Measurements from ENCODE around the gene BBS2.

BBS2 gene, protein sequence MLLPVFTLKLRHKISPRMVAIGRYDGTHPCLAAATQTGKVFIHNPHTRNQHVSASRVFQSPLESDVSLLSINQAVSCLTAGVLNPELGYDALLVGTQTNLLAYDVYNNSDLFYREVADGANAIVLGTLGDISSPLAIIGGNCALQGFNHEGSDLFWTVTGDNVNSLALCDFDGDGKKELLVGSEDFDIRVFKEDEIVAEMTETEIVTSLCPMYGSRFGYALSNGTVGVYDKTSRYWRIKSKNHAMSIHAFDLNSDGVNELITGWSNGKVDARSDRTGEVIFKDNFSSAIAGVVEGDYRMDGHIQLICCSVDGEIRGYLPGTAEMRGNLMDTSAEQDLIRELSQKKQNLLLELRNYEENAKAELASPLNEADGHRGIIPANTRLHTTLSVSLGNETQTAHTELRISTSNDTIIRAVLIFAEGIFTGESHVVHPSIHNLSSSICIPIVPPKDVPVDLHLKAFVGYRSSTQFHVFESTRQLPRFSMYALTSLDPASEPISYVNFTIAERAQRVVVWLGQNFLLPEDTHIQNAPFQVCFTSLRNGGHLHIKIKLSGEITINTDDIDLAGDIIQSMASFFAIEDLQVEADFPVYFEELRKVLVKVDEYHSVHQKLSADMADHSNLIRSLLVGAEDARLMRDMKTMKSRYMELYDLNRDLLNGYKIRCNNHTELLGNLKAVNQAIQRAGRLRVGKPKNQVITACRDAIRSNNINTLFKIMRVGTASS

GRCh38 chr16:56519459-56520250, at the start of gene BBS2:
TSS of gene BBS2 (minus strand) at chr16:56520024. CDS start at chr16:56519862, 162 bp downstream.
- DNase-seq, result peak; percentile 72 to 89

GRCh38 chr16:56564793-56565477, 45.1 kb upstream of the BBS2 start, which contains the start of gene MT4:
TSS of gene MT4 (plus strand) at chr16:56565073. CDS start at chr16:56565129, 56 bp downstream.
- no peak for DNase-seq

- no peak for DNase-seq
Measured at GRCh38 chr16:56561126-56561525, 41.3 kb upstream of the BBS2 start.

GRCh38 chr16:56560447-56560846, 40.6 kb upstream of the BBS2 start:
- DNase-seq, result no peak

DNA sequence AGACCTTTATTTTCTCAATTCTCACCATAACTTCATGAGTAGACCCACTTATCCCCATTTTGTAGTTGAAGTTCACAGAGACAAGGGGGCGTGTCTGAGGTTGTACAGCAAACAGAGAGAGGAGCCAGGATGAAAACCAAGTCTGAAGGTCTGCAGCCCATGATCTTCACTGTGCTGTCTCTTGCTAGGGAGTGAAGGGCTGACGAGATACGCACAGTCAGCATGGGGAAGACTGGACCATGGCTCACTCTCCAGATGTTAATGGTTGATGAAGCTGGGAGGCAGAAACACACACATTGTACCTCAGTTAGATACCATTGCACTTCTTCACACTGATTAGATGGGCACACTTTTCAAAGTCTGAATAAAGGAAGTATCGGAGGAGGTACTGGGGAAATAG, 39.3 kb upstream of the BBS2 start:
- no peak for DNase-seq

DNA sequence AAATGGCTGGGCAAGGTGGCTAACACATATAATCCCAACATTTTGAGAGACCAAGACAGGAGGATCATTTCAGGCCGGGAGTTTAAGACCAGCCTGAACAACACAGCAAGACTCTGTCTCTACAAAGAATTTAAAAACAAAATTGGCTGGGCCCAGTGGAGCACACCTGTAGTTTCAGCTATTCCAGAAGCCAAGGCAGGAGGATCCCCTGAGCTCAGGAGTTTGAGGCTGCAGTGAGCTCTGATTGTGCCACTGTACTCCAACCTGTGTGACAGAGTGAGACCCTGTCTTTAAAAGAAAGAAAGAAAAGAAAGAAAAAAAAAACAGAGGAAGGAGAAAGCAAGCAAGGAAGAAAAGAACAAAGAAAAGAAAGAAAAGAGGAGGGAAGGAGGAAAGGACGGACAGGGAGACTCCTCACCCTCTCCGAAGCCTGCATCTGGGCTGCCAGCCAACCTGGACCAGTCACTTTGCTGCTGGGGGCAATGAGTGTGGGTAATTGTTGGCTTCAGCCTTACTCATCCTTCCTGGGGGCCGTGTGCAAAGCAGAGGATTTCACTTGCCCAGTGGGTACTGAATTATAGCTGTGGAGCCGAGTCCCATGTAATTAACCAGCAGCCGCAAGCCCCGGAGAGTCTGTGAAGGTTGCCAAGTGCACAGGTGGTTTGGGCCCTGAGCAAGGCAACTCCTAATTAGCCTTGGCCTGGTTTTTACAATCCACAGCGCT, 38.4 kb upstream of the BBS2 start:
- DNase-seq, result peak; percentile 53 to 69

DNA sequence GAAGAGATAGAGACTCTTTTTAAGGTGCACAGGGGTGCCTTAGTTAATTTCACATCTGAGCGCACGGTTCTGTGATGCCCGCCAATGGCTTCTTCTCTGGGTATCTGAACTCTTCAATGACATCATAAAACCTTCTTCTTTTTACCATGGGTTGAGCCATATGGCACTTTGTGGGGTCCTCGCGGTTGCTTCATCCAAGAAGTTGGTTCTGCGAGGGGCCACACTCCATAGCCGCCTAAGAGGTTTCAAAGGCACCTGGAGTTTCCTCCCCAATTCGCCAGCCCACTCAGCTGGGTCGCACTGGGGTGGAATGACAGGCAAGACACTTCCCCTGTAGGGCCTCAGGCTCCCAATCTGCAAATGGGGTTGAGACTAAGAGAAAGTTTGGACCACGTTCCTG, 34.6 kb upstream of the BBS2 start:
- DNase-seq, result no peak

DNA sequence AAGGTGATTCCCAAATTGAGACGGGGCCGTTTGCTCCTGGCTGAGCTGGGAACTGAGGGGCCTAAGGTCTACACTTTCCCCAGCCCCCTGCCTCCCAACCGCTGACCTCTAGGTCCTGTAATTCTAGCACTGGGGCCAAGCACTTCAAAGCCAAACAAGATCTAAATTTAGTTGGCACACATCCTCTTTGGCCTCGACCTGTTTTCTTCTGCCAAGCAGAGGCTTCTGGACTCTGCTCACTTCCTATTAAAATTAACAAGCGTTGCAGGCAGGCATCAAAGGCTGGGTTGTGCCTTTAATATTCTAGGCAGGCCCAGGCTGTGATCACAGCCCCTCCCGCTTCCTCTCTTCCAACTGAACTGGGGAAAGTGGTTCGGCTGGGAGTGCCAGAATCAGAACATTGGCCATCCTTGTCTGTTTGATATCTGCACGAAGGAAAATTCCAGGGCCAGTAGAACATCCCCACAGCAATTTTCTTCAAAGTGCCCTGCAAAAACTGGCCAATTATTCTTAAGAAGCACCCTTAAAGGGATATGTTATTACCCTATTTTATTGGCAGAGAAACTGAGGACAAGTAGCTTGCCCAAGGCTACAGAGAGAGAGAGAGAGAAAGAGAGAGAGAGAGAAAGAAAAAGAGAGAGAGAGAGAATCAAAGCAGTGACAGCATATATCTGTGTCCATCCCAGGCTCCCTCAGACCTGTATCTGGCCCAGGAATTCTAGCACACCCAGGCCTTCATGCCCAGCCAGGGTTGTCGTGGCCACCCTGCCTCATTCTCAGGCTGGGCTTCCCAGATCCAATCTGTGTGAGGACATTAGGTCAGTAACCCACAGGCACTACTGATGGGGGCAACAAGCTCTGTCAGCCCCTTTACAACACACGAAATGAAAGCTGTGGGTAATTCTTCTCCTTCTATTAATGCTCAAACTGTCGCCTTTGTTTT, 32.2 kb upstream of the BBS2 start:
- DNase-seq, result peak; percentile 83 to 92

DNA sequence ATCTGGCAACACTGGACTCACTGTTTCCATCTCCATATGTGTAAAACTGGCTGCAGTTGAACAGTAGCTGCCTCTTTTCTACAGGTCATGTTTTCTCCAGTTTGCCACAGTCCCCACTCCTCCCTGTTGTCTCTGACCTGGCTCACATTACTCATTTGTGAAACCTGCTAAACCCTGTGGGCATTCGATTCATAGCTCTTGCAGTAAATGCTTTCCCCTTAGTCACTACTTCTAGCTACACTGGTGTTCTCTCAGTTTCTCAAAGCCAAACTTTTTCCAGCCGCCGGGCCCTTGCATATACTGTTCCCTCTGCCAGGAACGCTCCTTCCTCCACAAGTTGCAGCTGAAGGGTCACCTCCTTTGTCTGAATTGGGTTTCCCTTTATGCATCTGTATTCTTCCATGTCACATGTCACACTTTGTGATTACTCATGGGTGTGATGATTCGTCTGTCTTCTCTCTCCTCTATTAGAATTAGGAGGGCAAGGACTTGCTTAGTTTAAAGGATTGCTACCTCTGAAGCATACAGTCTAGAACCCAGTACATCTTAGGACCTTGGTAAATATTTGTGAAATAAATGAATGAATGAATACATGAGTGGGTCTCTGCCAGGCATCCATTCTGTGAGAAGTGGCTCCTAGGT, 30.0 kb upstream of the BBS2 start:
- no peak for DNase-seq

- no peak for DNase-seq
Measured at GRCh38 chr16:56549161-56549560, 29.3 kb upstream of the BBS2 start.

GRCh38 chr16:56547949-56548567, 28.2 kb upstream of the BBS2 start:
- DNase-seq, result peak in 1 of 2 donors; percentile 19

DNA sequence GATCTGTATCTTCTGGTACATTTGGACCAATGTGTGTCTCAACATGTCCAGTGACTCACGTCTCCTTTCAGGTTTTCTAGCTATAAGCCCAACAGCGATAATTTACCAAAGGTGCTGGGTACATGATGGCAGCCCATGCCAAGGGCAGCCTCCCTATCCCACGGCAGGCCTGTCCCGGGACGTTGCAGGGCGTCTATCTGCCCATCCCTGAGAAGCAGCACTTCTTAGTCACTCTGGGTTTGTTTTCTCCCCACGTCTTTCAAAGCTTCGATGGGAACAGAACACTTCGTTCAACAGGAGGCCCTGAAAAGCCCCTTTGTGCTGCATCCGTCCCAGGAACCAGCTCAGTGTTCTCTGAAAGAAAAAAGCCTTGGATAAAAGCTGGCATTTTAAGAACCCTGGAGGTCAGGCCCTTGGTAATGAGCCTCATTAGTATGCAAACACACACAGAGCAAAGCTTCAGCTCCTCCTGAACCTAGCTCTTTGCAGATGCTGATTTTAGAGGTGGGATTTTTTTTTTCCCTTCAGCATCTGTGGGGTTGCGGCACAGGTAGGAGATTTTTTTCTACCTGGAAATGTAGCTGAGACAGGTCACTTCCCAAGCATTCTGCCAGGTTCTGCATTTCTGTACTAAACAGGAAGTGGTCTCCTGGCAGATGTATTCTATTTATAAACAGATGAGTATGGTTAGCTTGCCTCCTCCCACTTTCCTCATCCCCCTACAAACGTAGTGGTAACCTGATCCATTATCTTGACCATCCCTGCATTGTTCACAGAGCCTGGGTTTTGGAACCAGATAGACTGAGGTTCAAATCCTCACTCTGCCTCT, 27.5 kb upstream of the BBS2 start:
- peak; percentile 77 to 96 for DNase-seq

DNA sequence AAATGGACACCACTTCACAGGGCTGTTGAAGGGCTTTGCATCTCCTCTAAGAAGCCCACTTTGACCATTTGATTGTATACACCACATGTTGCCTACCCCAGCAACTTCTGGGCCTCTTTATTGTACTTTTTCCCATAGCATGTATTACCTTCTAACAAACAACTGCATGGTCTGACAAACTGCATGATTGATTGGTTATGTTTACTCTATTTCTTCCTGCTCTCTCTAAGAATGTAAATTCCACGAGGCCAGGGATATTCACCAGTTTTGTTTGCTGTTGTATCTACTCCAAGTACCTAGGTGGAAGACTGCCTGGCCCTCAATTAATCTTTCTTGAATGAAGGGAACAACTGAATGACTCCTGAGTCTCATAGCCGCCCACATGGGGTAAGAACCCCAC, 22.2 kb upstream of the BBS2 start:
- no peak for DNase-seq

- DNase-seq, result no peak
Measured at GRCh38 chr16:56539656-56540055, 19.8 kb upstream of the BBS2 start.

DNA sequence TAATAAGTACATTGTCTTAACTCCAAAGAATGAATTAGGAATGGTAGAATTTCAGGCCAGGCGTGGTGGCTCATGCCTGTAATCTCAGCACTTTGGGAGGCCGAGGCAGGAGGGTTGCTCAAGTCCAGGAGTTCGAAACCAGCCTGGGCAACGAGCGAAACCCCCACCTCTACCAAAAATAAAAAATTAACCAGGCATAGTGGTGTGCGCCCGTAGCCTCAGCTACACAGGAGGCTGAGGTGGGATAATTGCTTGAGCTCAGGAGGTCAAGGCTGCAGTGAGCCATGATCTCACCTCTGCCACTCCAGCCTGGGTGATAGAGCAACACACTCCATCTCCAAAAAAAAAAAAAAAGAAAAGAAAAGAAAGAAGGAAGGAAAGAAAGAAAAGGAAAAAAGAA, 18.5 kb upstream of the BBS2 start:
- no peak for DNase-seq

GRCh38 chr16:56534847-56535383, 15.1 kb upstream of the BBS2 start:
- DNase-seq, result no peak

- no peak for DNase-seq
Measured at GRCh38 chr16:56532714-56533113, 12.9 kb upstream of the BBS2 start.

- DNase-seq, result no peak
Measured at GRCh38 chr16:56530872-56531271, 11.0 kb upstream of the BBS2 start.

DNA sequence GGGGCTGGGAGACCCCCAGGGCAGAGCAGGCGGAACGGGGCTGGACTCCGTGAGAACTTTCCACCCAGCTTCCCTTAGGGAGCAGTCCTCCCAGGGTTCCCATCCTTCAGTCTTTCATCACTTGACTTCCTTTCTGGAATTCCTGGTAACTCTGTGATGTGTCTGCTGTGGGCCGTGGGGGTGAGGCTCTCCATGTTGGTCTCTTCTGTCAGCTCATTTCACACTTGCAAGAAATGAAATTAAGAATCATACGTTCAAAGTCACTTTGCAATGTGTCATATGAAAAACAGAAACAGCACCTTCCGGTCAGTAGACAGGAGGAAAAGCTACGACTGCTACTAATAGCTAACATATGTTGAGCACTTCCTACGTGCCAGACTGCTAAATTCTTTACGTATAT, 5.4 kb upstream of the BBS2 start:
- no peak for DNase-seq

Measured in hippocampal formation (tissue), 2 donors.